ENCODE data around the gene PLCB1.

DNA sequence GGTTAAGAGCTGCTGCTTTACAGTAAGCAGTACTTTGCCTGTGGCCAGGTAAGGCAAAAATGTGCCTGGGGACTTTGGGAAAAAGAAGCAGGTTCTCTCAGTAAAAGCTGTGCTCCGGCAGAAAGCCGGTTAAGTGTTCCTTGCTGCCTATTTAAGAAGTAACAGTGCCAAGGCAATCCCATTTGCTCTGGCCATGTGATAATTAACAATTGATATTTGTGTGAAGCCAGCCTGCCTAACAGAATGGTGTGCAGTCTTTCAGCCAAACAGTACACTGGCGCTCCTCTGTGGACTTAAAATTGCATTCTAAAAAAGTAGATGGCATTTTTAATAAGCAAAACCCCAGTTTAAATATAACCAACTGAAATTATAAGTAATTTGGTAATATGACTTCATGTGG, 430.3 kb downstream of the PLCB1 start:
- TF ChIP-seq CTCF (conservative IDR thresholded peaks at IDR 0.05; ENCODE audit: low read depth in 2 of 2) (no peak), EZH2 (IDR thresholded peaks at IDR 0.05; ENCODE audit: low read depth, unreplicated experiment) (no peak)
